ENCODE results near the gene P4HA2. TPM values are rescaled to one million over a fixed set of nuclear protein-coding genes. Genes with fewer than 3 reads are reported as not detected.
"Not testable (repeated sequence)": the region's sequence is repeated elsewhere in the genome, so short reads cannot be mapped to it uniquely, and the experiment has no call there.

P4HA2 gene
- polyA plus RNA-seq, 5 donors = 24.6 to 42.9 (median 26.7) TPM

DNA sequence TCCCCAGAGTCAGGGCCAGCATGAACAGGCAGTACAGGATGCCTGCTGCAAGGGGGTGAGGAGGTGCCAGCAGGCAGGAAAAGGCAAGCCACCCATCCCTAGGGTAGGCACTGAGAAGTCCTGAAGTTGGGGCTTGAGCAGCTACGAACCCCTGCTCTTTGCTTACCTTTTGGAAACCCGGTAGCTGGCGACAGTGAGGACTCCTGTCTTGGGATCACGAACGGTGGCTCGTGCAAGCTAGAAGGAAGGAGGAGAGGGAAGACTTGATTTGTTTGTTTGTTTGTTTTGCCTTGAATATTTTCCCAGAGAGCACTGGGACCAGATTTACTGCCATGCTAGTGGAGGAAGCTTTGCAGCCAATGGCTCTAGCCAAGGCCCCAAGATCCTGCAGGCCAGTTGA is 23.7 kb downstream of the P4HA2 start:
- DNase-seq = no peak

DNA sequence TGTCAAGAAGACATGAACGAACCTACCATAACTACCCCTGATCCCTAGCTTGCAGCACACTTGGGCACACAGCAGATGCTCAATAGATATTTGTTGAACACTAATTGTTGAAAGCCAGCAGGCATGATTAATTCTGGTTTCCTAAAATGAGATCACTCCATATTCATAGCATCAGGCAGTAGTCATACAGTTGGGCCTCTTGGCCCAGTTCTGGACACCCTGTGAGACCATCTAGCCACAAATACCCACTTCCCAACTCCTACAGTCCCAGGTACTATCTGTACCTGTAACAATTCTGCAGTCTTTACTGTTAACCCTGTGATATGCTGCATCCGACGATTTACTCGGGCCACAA is 24.2 kb downstream of the P4HA2 start:
- DNase-seq = no peak

DNA sequence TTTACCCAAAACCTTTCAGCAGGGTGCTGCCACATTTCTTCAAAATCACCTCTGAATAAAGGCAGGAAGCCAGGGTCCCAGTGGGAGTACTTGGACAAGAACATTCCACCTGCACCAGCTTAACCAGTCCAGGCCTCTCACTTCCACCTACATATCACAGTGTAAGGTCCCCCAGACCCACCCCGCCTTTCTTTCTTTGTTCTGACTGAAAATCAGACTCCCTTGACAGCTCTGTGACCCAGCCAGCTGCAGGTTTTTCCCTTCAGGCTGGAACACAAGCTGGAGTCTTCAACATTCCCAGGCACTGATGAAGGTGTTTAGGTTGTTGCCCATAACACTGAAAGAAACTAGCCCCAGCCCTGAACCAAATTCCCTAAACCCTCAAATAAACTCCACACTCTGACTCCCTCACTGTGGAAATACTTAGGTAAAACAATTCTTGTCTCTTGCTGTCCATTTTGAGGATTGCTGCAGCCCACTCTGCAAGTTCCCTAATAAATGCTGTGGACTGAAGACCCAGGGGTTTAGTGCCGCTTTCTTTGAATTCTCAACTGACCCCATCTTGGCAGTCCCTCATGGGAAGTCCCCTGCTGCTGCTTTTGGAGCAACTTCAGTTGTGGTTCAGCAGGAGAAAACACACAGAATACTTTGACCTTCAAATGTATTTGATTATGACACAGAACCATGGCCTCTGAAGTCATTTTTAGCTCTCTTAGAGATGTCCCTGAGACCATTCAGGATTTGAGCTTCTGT is 24.8 kb downstream of the P4HA2 start:
- DNase-seq = no peak

DNA sequence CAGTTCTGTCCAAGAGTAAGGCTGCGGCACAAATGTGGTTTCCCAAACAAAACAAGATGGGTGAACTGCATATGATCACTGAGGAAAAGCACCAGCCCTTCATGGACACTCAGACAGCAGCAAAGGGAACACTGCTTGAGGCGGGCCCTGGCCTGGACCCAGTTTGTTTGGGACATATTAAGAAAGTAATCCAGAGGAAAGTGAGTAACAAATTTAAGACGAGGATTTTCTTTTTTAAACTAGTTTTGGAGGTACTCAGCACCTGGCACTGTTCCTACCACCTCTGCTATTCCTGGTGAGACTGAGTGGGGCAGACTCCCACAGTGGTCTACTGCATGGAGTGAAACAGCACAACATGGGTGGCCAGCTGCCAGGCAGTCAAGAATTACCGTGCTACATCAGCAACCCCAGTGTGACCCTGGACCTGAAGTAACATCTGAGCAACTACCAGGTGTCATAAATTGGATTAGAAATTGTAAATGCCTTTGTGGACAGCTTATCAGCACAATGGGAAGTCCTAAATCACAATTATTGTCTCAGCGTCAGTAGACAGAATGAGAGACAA is 28.5 kb downstream of the P4HA2 start:
- no peak for DNase-seq

DNA sequence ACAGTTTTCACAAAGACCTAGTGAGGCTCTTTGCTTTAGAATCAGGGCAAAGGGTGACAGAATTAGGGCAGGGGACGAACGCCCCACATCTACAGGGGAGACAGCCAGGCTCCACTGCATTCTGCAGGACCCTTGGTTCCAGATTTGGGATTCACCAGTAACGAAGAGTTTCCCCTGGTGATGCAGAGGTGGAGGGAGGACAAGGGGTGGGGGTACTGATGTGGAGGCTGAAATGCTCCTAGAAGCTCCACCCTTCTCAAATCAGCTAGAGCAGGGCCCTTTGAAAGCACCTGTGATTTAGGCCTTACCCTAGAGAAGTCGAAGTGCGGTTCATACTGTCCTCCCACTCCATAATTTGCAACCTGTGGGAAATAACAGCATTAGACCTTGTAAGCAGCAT is 29.1 kb downstream of the P4HA2 start:
- DNase-seq = no peak

DNA sequence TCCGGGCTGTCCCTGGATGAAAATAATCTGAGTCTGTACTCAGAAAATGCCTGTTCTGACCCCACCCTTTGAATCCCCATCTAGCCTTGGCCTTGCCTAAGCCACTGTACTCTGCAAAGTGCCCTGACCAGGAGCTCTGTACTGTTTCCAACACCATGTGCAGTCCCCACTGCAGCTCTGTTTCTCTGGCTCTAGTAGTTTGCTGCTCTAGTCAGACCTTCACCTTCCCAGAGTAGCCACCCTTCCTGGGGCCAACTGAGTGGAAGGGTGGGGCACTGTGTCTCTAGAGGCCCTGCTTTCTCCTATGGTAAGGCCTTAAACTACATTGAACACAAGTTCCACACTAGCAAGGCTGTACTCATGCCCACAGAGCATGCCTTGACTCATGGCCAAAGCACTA is 31.9 kb downstream of the P4HA2 start:
- no peak for DNase-seq

DNA sequence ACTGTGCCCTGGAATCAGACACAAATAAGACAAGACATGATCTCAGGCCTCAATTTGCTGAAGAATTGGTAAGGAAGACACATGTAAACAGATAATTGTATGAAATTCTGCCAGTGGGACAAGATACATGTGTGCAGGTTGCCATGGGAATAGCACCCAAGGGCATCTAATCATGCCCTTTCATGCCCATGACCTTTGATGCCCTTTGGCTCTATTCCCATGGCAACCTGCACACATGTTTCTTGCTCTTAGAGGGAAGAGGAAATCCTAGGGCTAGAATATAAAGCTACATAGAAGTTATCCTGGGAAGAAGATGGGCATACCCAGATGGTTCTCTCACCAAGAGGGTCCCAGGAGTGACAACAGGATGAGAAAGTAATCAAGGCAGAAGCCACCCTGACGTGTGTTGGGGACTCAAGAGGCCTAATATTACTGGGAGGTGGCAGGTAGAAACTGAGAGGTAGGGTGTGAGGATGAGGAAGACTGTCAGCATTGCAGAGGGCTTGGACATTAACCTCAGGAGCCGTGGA is 34.4 kb downstream of the P4HA2 start:
- DNase-seq = no peak

DNA sequence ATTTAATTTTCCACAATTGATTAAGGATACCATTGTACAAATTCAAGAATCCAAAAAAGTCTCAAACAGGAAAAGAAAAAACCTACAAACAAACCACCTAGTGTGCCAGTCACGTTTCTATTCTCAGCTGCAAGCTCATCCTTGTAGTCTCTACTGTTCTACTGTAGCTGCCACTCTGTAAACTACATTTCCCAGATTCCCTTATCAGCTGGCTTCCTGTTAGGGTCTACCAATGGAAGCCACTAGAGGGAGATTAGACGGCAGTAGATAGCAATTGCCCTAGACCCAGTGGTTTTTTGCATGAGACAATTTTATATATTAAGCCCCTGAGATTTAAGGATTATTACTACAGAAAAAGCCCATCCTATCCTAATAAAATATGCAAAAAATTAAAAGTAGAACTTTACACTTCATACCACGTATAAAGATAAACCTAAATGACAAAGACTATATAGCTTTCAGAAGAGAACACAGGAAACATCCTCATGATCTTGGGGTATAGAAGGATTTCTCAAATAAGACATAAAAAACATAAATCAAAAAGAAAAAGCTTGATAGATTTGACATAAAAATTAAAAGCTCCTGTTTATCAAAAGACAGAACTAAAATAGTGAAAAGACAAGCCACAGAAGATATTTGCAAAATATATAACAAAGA is 37.4 kb downstream of the P4HA2 start:
- peak; percentile 27 to 42 for DNase-seq

DNA sequence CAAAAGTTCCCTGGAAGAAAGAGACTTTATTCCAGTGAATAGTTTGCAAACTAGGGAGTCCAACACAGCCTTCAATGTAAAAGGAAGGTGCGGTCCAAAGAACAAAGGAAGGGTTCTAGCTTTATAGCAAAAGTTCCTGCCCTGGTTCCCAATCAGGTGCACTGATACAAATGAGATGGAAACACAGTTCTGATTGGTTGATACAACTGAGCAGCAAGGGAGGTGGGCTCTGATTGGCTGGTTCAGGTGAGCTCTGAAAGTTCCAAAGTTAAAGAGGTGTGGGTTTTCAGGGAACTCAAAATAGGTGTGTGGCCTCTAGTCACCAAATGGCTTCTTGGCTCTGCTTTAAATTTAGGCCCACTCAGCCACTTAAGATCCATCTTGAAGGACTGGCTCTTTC is 43.1 kb downstream of the P4HA2 start:
- no peak for DNase-seq

DNA sequence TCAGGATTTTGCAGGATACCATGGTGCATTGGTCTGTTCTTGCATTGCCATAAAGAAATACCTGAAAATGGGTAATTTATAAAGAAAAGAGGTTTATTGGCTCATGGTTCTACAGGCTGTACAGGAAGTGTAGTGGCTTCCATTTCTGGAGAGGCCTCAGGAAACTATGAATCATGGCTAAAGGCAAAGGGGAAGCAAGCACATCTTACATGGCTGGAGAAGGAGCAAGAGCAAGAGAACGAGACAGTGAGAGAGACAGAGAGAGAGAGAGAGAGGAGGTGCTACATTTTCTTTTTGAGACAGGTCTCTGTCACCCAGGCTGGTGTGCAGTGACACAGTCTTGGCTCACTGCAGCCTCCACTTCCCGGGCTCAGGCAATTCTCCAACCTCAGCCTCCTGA is 43.9 kb downstream of the P4HA2 start:
- no peak for DNase-seq

DNA sequence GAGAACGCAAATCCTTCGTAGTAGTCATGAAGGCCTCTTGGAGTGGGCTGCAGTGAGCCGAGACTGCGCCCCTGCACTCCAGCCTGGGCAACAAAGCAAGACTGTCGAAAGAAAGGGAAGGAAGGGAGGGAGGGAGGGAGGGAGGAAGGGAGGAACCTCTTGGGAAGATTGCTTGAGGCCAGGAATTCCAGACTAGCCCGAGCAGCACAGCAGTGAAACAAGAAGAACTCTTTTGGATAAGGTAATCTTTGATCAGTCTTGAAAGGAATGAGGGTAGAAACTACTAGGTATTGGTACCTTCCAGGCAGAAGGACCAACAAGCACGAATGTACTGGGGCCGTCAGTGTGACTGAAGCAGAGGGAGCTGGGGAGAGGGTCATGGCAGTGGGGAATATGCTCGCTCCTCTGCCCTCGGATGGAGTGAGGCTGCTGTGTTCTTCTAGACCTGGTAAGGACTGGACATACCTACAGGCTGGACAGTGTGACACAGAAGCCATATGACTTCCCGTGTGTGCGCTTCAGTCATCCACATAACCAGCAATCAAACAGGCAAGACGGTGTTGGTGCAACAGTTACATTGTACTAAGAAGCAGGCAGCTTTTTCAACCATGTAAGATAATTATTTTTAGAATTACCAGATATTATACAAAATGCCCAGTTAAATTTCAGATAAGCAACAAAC is 45.2 kb downstream of the P4HA2 start:
- DNase-seq = no peak

DNA sequence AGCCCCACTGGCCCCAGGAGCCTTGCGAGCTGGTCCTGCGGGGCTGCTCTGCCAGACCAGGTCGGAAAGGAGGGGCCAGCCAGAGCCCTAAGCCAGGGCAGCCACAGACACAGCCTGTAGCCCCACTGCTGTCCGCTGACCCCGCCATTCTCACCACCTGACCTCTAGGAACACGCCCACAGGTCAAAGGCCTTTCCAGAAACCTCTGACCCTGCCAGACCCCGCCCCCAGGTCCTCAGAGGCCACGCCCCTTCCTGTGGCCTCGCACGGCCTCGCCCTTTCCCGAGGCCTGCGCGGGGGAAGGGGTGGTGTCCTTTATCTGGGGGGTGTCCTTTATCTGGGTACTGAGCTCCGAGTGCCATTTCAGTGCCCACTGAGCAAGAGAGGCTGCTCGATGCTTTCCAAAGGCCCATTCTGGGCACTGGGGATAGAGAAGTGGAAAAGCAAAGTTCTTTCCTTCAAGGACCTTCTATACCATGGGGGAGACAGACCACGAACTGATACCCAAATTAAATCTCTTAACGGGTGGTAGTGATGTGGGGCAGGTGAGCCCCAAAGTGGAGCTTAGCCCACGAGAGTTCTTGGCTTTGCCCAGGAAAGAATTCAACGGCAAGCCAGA is 46.5 kb downstream of the P4HA2 start:
- no peak for DNase-seq

DNA sequence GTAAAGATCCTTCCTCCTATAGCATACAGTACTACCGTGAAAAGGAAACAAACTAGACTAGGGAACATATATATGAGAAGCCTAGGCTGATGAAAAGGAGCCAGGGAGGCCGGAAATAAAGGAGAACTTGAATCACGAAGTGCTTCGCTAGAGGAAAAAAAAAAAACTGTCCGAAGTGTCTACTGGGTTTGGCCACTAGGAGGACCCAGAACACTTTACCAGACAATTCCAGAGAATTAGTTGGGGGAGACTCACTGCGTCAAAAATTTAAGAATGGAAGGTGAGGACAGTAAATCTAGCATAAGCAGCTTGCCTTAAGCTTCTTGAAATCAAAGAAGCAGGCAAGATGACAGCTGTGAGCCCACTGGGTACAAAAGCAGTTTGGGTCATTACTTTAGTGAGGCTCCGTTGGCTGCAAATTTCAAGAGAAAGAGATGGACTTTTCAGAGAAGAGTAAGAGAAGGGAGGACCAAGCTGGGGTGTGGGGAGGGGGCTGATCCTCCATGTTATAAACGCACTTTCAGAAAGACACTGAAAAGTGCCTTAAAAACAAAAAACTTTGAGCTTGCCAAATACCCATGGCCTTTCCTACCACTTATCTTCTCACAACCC is 47.4 kb downstream of the P4HA2 start:
- peak; percentile 32 to 51 for DNase-seq

DNA sequence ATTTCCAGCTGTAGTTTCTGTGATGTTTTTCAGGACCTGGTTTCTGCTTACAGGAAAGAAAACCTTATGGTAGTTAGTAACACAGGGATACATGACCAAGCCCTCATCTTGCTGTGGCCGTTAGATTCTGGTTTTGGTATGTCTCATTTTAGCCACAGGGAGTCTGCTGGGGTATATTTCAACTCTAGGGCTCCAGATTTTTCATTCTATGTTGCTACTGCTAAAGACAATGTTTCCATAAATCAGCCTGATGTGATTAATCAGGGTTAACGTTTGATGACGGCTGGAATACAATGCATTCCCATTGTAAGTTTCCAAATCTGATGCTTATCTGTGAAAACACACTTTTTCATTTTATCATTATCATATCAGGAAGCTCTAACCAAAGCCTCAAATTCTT is 48.2 kb downstream of the P4HA2 start:
- DNase-seq = no peak

DNA sequence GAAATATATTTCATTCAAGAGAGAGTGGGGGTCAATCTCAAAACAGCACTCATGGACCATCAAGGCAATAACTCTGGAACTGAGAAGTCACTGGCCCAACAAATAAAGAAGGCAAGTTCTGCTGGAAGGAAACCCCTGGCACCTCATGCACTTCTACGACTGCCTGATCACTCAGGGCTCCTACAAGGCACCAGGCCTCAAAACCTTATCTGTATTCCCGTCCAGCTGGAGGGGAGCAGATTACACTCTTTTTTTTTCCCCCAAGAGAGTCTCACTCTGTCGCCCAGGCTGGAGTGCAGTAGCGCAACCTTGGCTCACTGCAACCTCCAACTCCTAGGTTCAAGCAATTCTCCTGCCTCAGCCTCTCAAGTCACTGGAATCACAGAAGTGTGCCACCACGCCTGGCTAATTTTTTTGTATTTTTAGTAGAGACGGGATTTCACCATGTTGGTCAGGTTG is 49.9 kb downstream of the P4HA2 start:
- no peak for DNase-seq

DNA sequence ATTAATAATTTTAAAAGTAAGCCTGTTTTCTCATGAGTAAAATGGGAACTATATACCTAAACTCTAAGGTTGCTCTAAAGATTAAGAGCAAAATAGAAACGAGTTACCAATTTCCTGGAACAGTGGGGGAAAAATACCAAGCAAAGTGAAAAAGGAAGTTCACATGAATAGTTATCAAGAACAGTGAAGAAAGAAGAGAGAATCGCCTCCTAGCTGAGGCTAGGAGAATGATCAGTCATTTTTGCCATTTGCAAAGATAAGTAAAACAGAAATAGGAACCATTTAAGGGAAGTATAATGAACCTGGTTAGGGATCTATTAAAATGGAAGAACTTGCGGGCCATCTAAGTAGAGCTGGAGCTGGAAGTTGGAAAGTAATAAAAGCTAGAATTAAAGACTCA is 50.7 kb downstream of the P4HA2 start:
- no peak for DNase-seq

DNA sequence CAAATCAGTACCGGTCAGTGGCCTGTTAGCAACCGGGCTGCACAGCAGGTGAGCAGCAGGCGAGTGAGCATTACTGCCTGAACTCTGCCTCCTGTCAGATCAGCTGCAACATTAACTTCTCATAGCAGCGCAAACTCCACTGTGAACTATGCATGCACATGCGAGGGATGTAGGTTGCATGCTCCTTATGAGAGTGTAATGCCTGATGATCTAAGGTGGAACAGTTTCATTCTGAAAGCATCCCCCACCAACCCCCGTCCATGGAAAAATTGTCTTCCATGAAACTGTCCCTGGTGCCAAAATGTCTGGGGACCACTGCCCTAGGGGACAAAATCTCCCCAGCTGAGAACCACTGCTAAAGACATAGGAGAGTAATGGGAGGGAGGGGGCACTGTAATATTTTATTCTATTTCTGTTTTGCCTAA is 51.1 kb downstream of the P4HA2 start:
- no peak for DNase-seq

DNA sequence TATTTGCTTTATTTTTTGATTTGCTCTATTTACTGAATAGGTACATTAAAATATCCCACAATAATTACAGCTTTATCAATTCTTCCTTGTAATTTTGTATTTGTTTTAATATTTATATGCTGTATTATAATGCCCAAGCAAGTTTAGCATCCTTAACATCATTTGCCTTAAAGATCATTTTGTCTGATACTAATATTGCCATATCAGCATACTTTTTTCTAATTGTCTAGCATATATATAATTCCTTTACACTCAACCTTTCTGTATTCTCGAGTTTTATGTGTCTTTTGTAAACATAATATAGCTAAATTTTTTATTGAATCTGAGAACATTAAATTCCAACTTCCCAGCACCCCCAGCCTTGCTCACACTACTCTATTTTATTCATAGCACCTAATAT is 64.7 kb downstream of the P4HA2 start:
- DNase-seq = no peak

DNA sequence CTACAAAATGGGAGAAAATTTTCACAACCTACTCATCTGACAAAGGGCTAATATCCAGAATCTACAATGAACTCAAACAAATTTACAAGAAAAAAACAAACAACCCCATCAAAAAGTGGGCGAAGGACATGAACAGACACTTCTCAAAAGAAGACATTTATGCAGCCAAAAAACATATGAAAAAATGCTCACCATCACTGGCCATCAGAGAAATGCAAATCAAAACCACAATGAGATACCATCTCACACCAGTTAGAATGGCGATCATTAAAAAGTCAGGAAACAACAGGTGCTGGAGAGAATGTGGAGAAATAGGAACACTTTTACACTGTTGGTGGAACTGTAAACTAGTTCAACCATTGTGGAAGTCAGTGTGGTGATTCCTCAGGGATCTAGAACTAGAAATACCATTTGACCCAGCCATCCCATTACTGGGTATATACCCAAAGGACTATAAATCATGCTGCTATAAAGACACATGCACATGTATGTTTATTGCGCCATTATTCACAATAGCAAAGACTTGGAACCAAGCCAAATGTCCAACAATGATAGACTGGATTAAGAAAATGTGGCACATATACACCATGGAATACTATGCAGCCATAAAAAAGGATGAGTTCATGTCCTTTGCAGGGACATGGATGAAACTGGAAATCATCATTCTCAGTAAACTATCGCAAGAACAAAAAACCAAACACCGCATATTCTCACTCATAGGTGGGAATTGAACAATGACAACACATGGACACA is 65.9 kb downstream of the P4HA2 start:
- not testable (repeated sequence) for DNase-seq

DNA sequence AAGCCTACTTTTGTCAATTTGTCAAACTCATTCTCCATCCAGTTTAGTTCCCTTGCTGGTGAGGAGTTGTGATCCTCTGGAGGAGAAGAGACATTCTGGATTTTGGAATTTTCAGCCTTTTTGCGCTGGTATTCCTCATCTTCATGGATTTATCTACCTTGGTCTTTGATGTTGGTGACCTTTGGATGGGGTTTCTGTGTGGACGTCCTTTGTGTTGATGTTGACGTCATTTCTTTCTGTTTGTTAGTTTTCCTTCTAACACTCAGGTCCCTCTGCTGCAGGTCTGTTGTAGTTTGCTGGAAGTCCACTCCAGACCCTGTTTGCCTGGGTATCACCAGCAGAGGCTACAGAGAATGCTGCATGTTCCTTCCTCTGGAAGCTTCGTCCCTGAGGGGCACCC is 71.2 kb downstream of the P4HA2 start:
- no peak for DNase-seq

DNA sequence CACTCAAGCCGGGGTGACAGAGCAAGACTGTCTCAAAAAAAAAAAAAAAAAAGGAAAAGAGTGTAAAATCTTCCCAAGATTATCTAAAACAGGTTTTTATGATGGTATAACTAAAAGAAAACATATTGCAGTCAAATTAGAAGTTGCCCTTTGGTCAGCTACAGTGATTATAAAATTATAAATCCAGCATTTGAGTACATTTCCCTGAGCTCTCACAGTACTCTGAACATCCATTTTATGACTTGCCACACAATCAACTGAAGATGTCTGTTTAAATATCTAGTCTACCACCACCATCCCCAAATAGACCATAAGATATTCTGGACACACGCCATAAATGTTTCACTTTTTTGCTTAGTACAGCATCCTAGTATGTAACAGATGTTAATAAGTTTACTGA is 77.1 kb downstream of the P4HA2 start:
- DNase-seq = peak; percentile 1 to 12
